ENCODE data around the gene SYK. TPM values are rescaled to one million over a fixed set of nuclear protein-coding genes. Genes with fewer than 3 reads are reported as not detected.

SYK gene
- total RNA-seq, 1 donor = not detected

GRCh38 chr9:90767523-90768100 lies 34.0 kb upstream of the SYK start:
- no peak overlapping the region for H3K27ac ChIP-seq (ENCODE audit: low read depth, low read length)
- TF ChIP-seq CTCF (IDR thresholded peaks at IDR 0.05; ENCODE audit: extremely low read depth, low read depth, low read length) = no peak
- no peaks in the 10 kb centered on the region for H3K4me1 ChIP-seq (ENCODE audit: insufficient read depth, low read length)
- no peaks in the 10 kb centered on the region for H3K27me3 ChIP-seq (ENCODE audit: insufficient read depth, low read length)
- DNase-seq (ENCODE audit: insufficient read length, low spot score, missing footprints) = no peak
- no peak overlapping the region for H2AFZ ChIP-seq (ENCODE audit: low read length)
- H3K79me2 ChIP-seq (ENCODE audit: insufficient read depth, low read length) = no peaks in the 10 kb centered on the region
- H3K4me2 ChIP-seq (ENCODE audit: insufficient read depth, low read length) = no peak overlapping the region
- no peaks in the 10 kb centered on the region for H3K36me3 ChIP-seq (ENCODE audit: insufficient read depth, low read length)
- H4K20me1 ChIP-seq (ENCODE audit: insufficient read depth, low read length) = no peaks in the 10 kb centered on the region
- H3K4me3 ChIP-seq (ENCODE audit: insufficient read depth, low read length) = no peak overlapping the region
- H3K9me3 ChIP-seq (ENCODE audit: low read depth, low read length) = no peaks in the 10 kb centered on the region

- no peaks in the 10 kb centered on the region for H3K36me3 ChIP-seq (ENCODE audit: insufficient read depth, low read length)
- peak; percentile 43 for DNase-seq (ENCODE audit: insufficient read length, low spot score, missing footprints)
- no peaks in the 10 kb centered on the region for H3K27me3 ChIP-seq (ENCODE audit: insufficient read depth, low read length)
- no peak for TF ChIP-seq CTCF (IDR thresholded peaks at IDR 0.05; ENCODE audit: extremely low read depth, low read depth, low read length)
- H3K4me1 ChIP-seq (ENCODE audit: insufficient read depth, low read length) = no peaks in the 10 kb centered on the region
- H3K4me3 ChIP-seq (ENCODE audit: insufficient read depth, low read length) = no peak overlapping the region
- H3K79me2 ChIP-seq (ENCODE audit: insufficient read depth, low read length) = no peaks in the 10 kb centered on the region
- no peak overlapping the region for H3K4me2 ChIP-seq (ENCODE audit: insufficient read depth, low read length)
- H2AFZ ChIP-seq (ENCODE audit: low read length) = no peak overlapping the region
- no peaks in the 10 kb centered on the region for H4K20me1 ChIP-seq (ENCODE audit: insufficient read depth, low read length)
- no peaks in the 10 kb centered on the region for H3K9me3 ChIP-seq (ENCODE audit: low read depth, low read length)
- no peak overlapping the region for H3K27ac ChIP-seq (ENCODE audit: low read depth, low read length)
Measured at GRCh38 chr9:90770182-90770738, 31.4 kb upstream of the SYK start.

GRCh38 chr9:90770927-90771326 lies 30.7 kb upstream of the SYK start:
- H3K27me3 ChIP-seq (ENCODE audit: insufficient read depth, low read length) = no peaks in the 10 kb centered on the region
- H3K4me3 ChIP-seq (ENCODE audit: insufficient read depth, low read length) = no peak overlapping the region
- no peaks in the 10 kb centered on the region for H3K36me3 ChIP-seq (ENCODE audit: insufficient read depth, low read length)
- no peak overlapping the region for H2AFZ ChIP-seq (ENCODE audit: low read length)
- H3K4me1 ChIP-seq (ENCODE audit: insufficient read depth, low read length) = no peaks in the 10 kb centered on the region
- no peaks in the 10 kb centered on the region for H4K20me1 ChIP-seq (ENCODE audit: insufficient read depth, low read length)
- no peak overlapping the region for H3K4me2 ChIP-seq (ENCODE audit: insufficient read depth, low read length)
- no peak overlapping the region for H3K27ac ChIP-seq (ENCODE audit: low read depth, low read length)
- TF ChIP-seq CTCF (IDR thresholded peaks at IDR 0.05; ENCODE audit: extremely low read depth, low read depth, low read length) = no peak
- no peak for DNase-seq (ENCODE audit: insufficient read length, low spot score, missing footprints)
- no peaks in the 10 kb centered on the region for H3K79me2 ChIP-seq (ENCODE audit: insufficient read depth, low read length)
- no peaks in the 10 kb centered on the region for H3K9me3 ChIP-seq (ENCODE audit: low read depth, low read length)

GRCh38 chr9:90772386-90772785 lies 29.2 kb upstream of the SYK start:
- H3K36me3 ChIP-seq (ENCODE audit: insufficient read depth, low read length) = no peaks in the 10 kb centered on the region
- no peaks in the 10 kb centered on the region for H3K9me3 ChIP-seq (ENCODE audit: low read depth, low read length)
- no peaks in the 10 kb centered on the region for H3K79me2 ChIP-seq (ENCODE audit: insufficient read depth, low read length)
- H3K4me1 ChIP-seq (ENCODE audit: insufficient read depth, low read length) = no peaks in the 10 kb centered on the region
- H3K4me2 ChIP-seq (ENCODE audit: insufficient read depth, low read length) = no peak overlapping the region
- H2AFZ ChIP-seq (ENCODE audit: low read length) = no peak overlapping the region
- no peaks in the 10 kb centered on the region for H4K20me1 ChIP-seq (ENCODE audit: insufficient read depth, low read length)
- no peak for DNase-seq (ENCODE audit: insufficient read length, low spot score, missing footprints)
- no peak overlapping the region for H3K4me3 ChIP-seq (ENCODE audit: insufficient read depth, low read length)
- no peaks in the 10 kb centered on the region for H3K27me3 ChIP-seq (ENCODE audit: insufficient read depth, low read length)
- H3K27ac ChIP-seq (ENCODE audit: low read depth, low read length) = no peak overlapping the region
- TF ChIP-seq CTCF (IDR thresholded peaks at IDR 0.05; ENCODE audit: extremely low read depth, low read depth, low read length) = no peak
